GM10266 (cell line): ENCODE measurements around the gene TP63.

Experiments used
- DNase-seq: peaks from one replicate; pipeline ENCODE4 v3.0.0; 2012; ENCODE audit errors: extremely low spot score
- TF ChIP-seq, protein P1 (sequence below): IDR thresholded peaks from 2 replicates; pipeline ENCODE4 v1.5.1; 2012; ENCODE audit warnings: mild to moderate bottlenecking, low read depth; ENCODE audit not compliant: control insufficient read depth, insufficient read depth; ENCODE audit errors: missing control alignments

TP63 gene

DNA sequence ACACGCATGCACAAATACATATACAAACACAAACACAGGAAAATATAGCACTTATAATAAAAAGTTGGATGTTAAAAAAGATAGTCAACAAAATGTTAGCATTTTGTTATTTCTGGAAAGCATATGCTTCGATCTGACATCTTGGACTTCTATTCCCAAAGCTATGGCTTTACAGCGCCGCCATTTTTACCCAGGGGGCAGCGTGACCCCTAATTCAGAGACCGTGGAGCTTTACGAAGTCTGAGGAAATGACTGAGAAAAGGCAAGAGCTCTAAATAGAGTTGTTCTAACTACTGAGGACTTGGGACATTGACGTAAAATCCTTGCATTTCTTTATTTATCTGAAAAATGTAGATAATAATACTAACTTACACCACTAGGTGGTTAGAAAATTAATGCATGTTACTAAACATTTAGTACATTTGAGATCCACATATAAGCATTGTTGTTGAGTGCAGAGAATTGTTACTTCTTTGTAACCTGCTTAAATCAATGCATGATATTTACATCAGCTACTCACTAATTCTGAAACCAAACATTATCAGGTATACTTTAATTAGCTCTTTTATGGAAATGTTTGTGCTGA is 155.4 kb downstream of the TP63 start:
- TF ChIP-seq, protein P1, sequence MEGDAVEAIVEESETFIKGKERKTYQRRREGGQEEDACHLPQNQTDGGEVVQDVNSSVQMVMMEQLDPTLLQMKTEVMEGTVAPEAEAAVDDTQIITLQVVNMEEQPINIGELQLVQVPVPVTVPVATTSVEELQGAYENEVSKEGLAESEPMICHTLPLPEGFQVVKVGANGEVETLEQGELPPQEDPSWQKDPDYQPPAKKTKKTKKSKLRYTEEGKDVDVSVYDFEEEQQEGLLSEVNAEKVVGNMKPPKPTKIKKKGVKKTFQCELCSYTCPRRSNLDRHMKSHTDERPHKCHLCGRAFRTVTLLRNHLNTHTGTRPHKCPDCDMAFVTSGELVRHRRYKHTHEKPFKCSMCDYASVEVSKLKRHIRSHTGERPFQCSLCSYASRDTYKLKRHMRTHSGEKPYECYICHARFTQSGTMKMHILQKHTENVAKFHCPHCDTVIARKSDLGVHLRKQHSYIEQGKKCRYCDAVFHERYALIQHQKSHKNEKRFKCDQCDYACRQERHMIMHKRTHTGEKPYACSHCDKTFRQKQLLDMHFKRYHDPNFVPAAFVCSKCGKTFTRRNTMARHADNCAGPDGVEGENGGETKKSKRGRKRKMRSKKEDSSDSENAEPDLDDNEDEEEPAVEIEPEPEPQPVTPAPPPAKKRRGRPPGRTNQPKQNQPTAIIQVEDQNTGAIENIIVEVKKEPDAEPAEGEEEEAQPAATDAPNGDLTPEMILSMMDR = no peak
- no peak for DNase-seq

DNA sequence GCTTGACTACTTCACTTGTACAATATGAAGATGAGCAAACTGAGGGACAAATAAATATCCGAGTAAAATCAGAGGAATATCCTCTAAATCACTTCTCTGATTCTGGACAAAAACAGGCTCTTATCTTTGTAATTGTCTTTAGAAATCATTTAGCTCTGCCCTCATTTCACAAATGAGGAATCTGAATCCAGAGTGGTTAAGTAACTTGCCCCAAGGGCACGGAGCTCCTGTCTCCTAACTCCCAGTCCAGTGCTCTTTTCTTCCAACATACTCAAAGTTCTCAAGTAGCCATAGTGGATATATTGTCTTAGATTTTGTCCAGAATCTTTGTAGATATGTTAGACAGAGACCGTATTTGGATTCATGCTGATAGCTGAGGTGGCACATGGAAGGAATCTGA is 156.0 kb downstream of the TP63 start:
- DNase-seq = no peak
- TF ChIP-seq, protein P1 = no peak

GRCh38 chr3:189787632-189788031 is 156.4 kb downstream of the TP63 start:
- TF ChIP-seq, protein P1 = no peak
- DNase-seq = no peak

DNA sequence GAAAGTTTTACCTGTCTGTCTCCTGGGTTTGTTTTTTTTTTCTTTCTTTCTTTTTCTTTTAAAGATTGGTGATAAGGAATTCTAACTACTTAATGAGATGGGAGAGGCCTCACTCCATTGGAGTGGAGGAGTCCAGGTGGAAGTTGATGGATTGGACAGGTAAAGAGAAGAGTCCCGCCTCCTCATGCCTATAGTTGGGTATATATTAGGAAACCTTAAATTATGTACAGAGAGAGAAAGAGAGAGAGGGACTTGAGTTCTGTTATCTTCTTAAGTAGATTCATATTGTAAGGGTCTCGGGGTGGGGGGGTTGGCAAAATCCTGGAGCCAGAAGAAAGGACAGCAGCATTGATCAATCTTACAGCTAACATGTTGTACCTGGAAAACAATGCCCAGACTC is 158.2 kb downstream of the TP63 start:
- no peak for DNase-seq
- TF ChIP-seq, protein P1 = no peak

GRCh38 chr3:189790658-189791057 is 159.5 kb downstream of the TP63 start:
- TF ChIP-seq, protein P1 = no peak
- no peak for DNase-seq

GRCh38 chr3:189792046-189792929 is 161.1 kb downstream of the TP63 start:
- TF ChIP-seq, protein P1 = no peak

DNA sequence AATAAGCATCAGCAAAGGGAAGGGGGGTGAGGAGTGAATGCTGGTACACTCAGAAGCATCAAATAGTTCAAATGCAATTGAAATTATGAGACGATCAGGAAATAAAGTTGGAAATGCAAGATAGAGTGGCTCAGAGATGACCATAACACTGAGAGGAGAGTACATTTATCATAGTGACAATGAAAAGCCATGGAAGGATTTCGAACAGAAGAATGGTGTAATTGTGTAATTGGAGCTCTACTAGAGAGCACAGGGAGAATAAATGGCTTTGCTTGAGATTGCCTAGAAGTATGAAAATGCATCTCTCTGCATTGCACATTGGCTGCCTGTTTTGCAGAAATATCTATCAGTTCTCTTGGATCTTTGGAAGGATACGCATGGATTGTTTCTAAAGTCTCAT is 163.3 kb downstream of the TP63 start:
- TF ChIP-seq, protein P1 = no peak

More at GRCh38 chr3:189792046-189792929, 161.1 kb downstream of the TP63 start:
- no peak for DNase-seq

More for the DNA sequence above, 163.3 kb downstream of the TP63 start:
- DNase-seq = no peak
